HG03039 (cell line): ENCODE measurements around the gene OR5D16.
"Not testable (repeated sequence)": the region's sequence is repeated elsewhere in the genome, so short reads cannot be mapped to it uniquely, and the experiment has no call there.

ENCODE experiments used
- ATAC-seq: cut with Tn5 transposase; IDR thresholded peaks from one replicate; pipeline ENCODE4 v1.9.1; 2021; ENCODE audit warnings: mild to moderate bottlenecking, moderate library complexity; ENCODE audit not compliant: unreplicated experiment

OR5D16 gene

GRCh38 chr11:55838452-55838851 is at the start of gene OR5D16:
OR5D16 (plus strand) TSS chr11:55838752; CDS start chr11:55838752, 0 bp downstream.
- ATAC-seq, result no peak

- ATAC-seq, result no peak
Measured at GRCh38 chr11:55791606-55792005, 46.9 kb upstream of the OR5D16 start.

DNA sequence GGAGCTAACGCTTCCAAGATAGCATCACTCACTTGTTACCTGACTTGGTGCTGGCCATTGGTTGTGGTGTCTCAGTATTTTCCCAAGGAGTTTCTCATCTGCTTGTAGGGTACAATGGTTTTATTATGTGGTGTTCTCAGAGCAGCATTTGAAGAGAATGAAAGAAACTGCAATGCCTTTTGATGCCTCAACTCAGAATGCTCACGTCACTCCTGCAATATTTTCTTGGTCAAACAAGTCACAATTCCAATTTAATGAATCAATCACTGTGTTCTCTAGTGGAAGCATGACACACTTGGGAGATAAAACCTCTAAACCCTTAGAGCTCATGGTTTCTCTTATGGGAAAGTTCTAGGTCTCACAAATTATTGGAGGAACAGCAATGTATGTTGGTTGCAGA is 45.2 kb upstream of the OR5D16 start:
- no peak for ATAC-seq

DNA sequence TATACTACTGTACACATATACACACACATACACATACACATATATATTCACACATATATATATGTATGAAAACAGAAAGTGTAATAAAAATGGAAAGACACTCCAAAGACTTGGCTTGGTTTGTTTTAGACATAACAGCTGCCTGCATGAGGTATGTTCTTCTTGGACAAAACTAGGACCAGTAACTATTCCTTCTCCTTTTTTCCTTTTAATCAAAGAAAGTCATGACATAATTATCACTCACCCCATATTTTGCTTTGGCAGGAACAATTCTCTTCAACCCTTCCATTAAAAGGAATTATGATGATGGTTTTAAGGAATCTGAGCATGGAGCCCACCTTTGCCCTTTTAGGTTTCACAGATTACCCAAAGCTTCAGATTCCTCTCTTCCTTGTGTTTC is 43.3 kb upstream of the OR5D16 start, which contains the start of gene OR5D14:
Gene OR5D14, plus strand, starts transcription at position 301 of the 400 bp plus-strand sequence. Its CDS starts 0 bp downstream, at position 301.
- ATAC-seq, result no peak

DNA sequence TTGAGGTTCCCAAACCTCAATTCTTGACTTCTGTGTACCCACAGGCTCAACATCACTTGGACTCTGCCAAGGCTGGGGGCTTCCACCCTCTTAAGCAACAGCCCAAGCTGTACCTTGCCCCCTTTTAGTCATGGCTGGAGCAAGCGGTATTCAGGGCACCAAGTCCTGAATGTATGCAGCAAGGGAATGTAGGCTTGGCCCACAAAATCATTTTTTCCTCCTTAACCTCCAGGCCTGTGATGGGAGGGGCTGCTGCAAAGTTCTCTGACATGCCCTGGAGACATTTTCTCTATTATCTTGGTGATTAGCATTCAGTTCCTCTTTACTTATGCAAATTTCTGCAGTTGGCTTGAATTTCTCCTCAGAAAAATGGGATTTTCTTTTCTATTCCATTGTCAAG is 32.3 kb upstream of the OR5D16 start:
- no peak for ATAC-seq

DNA sequence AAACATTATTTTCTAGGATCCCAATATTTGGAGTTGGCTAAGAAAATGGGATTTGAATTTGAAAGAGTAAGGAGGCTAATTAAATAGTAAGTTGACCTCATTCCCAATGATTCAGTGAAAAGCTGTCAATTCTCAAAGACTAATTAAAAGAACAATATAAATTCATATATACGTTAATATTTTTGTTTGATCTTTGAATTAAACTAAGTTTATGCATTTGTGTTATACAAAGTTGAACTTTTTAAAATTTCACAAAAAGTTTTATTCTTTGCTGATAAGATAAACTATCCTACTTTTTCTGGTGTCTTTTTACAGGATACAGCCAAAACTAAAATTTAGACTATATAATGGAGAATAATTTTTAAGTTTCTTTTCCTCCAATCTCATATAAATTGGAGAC is 27.5 kb upstream of the OR5D16 start, which contains the start of gene OR5L1:
Gene OR5L1, plus strand, starts transcription at position 301 of the 400 bp plus-strand sequence. CDS start 100 bp downstream, outside the sequence.
- ATAC-seq, result no peak

DNA sequence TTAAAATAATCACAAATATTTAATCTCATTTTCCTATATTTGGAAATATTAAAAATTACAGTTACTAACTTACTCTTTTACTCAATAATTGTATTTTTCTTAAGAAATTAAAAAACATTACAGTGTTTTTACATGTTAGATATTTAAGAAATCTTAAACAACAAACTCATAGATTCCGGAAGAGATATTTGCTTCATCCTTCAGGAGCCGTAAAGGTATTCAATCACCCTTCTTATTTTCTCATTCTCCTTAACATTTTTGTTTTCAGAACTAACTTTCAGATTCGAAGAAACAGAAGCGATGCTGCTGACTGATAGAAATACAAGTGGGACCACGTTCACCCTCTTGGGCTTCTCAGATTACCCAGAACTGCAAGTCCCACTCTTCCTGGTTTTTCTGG is 19.2 kb upstream of the OR5D16 start, which contains the start of gene OR5D18:
Gene OR5D18, plus strand, starts transcription at position 301 of the 400 bp plus-strand sequence. Its CDS starts 0 bp downstream, at position 301.
- ATAC-seq, result no peak

DNA sequence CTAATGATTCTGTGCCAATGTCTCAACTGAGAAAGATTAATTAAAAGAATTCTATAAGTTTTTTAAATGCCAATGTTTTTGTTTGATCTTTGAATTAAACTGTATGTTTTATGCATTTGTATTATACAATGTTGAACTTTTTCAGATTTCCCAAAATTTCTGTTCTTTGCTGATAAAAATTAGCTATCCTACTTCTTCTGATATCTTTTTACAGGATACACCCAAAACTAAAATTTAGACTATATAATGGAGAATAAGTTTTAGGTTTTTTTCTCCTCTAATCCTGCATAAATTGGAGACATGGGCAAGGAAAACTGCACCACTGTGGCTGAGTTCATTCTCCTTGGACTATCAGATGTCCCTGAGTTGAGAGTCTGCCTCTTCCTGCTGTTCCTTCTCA is 11.6 kb upstream of the OR5D16 start, which contains the start of gene OR5L2:
Gene OR5L2, plus strand, starts transcription at position 301 of the 400 bp plus-strand sequence. Its CDS starts 0 bp downstream, at position 301.
- ATAC-seq, result no peak

GRCh38 chr11:55847453-55847852 is 8.9 kb downstream of the OR5D16 start:
- ATAC-seq, result no peak

DNA sequence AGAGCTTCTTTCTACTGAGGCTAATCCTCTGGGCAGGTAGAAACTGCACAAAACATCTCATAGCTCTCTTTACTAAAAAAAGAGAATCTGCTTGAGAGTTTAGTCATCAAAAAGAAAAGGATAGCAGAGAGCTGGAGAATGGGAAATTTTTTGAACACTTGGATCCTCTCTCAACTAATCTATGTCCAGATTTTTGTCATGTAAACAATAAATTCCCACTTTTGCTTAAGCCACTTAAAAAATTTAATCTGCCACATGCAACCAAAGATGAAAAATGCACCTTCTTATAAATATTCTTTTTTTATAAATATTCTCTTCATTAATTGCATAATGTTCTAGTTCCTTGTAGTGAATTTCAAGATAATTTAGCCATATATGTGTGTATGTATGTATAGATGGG is 10.5 kb downstream of the OR5D16 start:
- ATAC-seq, result no peak

- no peak for ATAC-seq
Measured at GRCh38 chr11:55852141-55852540, 13.6 kb downstream of the OR5D16 start.

GRCh38 chr11:55854704-55855103 is 16.2 kb downstream of the OR5D16 start:
- no peak for ATAC-seq

DNA sequence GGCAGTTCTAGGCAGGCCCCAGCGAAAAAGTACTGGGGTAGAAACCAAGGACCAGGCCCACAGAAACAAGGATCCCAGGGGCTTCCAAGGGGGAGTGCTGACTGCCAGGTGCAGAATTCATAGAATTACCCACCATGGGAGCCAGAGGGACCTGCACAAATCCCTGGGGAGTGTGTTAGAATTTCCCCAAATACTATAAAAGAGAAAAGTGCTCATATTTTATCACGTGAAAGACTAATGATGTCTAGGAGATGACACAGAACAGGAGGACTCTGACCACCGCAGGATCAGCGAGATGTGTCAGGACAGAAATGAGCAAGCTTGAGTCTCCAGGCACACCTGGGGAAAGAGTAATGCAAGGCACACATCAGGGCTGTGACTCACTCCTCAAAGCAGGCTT is 28.8 kb downstream of the OR5D16 start:
- ATAC-seq, result not testable (repeated sequence)

DNA sequence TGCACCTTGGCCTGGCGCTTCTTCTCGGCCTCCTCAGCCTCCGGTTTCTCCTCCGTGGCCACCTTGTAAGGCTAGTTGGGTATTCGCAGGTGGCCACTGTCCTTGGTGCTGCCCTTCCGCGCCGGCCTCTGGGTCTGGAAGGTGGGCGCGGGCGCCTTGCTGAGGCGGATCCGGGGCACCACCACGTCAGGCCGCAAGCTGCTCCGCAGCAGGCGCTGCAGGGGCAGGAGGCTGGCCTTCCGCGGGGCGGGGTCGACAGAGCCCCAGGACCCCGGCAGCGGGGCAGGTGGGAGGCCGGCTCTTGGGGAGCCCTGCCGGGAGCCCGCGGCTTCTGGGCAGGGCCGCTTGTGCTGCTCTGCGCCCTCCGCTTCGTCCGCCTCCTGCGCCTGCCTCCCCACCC is 34.2 kb downstream of the OR5D16 start:
- ATAC-seq, result not testable (repeated sequence)

- not testable (repeated sequence) for ATAC-seq
Measured at GRCh38 chr11:55873146-55873545, 34.6 kb downstream of the OR5D16 start.

DNA sequence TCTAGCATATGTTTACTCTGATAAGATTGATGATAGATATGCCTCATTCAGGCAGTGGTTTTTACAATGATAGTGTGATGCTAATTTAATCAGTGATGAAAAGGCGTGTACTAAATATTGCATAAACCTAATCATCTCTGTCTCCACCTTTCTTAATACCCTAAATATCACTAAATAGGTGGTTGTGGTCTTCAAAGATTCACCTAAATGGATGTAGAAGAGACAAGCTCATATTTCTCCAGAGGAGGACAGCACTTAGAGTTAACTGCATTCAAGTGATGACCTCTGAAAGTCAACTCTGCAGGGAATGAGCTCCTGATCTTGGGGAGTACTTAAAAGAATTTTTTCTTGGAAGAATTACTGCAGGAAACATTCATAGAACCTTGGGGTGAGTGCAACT is 44.4 kb downstream of the OR5D16 start, which contains the start of gene TRIM51:
Gene TRIM51, plus strand, starts transcription at position 301 of the 400 bp plus-strand sequence. CDS start 2,132 bp downstream, outside the sequence.
- ATAC-seq, result not testable (repeated sequence)

GRCh38 chr11:55884995-55885394 is 46.4 kb downstream of the OR5D16 start:
- ATAC-seq, result not testable (repeated sequence)

- not testable (repeated sequence) for ATAC-seq
Measured at GRCh38 chr11:55885481-55885880, 46.9 kb downstream of the OR5D16 start.
